SIG-M5 treated with dmso at 0.1 percent for 504 hours (cell line): ENCODE measurements around the gene TMCO1.
"Not testable (repeated sequence)": the region's sequence is repeated elsewhere in the genome, so short reads cannot be mapped to it uniquely, and the experiment has no call there.

Experiments used
- DNase-seq: peaks from one replicate; lab custom pipeline; 2025; ENCODE audit not compliant: unreplicated experiment; lab: John Stamatoyannopoulos, UW

Gene TMCO1, protein sequence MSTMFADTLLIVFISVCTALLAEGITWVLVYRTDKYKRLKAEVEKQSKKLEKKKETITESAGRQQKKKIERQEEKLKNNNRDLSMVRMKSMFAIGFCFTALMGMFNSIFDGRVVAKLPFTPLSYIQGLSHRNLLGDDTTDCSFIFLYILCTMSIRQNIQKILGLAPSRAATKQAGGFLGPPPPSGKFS

DNA sequence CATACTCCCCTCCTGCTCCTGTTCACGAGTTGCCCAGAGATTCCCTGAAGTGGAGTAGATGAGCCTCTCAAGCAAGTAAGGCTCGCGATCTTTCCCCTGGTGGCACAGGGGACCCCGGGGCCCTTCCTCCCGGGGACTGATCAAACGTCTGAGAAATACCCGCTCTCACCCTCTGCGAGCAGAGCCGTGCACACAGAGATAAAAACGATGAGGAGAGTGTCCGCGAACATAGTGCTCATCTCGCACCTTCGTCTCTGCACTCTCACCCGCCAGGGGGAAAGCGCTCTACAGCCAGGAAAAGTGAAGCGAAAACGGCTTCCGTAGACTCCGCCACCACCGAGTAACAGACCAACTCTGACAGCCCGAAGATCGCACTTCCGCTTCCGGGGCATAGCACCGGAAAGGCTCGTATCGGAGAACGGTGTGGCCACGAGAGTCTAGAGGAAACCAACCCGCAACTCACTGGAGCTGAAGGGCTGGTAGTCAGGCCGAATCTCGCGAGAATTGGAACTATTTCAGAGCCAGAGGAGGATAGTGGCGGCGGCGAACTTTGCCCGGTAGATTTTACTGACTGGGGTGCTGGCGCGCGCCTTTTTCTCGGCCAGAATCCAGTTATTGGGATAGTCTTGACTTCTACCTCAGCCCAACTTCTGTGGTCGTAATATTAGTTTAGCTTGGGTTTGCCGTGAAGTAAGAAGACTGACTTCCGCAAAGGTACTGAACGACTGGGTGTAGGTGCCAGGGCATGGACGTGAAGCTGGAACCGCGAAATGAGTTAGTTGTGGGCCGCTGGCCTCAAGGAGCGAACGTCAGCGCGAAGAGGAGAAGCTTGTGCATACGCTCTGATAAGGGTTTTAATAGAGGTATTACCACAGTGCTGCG, at the start of gene TMCO1:
TSS of gene TMCO1 (minus strand) at position 356 of the 882 bp plus-strand sequence. CDS start at position 239, 117 bp downstream.
- DNase-seq, result peak; percentile 100

GRCh38 chr1:165816826-165817497, 48.3 kb upstream of the TMCO1 start:
- no peak for DNase-seq

- DNase-seq, result no peak
Measured at GRCh38 chr1:165816157-165816556, 47.5 kb upstream of the TMCO1 start.

DNA sequence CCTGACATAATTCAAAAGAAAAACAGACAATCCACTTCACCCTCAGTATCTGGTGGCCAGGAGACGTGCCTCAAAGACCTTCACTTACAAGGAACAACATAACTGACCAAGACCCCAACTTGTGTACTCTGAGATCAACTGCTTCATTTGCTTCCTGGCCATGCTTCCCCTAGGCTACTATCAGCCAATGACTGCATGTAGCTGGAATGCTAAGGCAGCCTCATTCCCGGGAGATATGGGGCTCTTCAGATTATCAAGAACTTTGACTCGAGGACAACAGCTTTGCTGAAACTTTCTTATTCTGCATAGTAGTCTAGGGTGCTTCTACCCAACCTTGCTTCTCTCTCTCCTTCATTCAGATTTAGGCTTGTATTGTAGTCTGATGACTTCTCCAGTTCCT, 47.1 kb upstream of the TMCO1 start:
- no peak for DNase-seq

DNA sequence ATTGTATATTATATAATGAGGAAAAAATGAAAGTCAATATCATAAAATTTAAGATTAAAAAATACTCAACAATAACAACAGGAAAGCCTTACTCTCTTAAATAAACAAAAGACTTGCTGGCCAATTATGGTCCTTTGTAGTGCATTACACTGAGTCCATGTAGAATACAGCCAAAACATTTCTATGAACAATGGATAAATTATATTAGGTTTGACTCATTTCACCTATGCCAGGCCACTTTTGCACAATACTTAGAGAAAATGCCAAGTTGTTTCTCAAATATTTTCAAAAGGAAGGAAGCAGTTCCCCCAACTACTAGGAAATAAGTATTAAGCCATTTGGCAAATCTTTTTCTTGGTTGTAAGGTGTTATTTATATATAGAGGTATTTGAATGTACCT, 38.9 kb upstream of the TMCO1 start:
- no peak for DNase-seq

GRCh38 chr1:165804513-165804912, 35.8 kb upstream of the TMCO1 start:
- DNase-seq, result not testable (repeated sequence)

- no peak for DNase-seq
Measured at GRCh38 chr1:165799387-165799786, 30.7 kb upstream of the TMCO1 start.

DNA sequence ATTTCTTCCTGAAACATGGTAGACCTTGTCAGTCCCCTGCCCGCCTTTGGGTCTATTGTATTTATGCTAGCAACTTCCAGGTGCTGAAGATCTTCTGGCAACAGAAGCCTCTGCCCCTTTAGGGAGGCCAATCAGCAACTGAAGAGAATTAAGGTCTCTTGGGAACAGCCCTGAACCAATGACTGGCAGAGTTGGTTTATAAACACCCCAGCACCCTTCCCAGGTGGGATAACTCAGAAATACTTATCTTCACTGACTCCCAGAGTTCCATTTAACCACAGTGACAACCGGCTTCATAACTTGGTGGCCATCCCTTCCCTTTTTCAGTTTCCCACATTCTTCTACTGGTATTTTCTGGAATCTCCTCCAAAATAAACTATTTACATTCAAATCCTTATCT, 27.2 kb upstream of the TMCO1 start:
- DNase-seq, result no peak

DNA sequence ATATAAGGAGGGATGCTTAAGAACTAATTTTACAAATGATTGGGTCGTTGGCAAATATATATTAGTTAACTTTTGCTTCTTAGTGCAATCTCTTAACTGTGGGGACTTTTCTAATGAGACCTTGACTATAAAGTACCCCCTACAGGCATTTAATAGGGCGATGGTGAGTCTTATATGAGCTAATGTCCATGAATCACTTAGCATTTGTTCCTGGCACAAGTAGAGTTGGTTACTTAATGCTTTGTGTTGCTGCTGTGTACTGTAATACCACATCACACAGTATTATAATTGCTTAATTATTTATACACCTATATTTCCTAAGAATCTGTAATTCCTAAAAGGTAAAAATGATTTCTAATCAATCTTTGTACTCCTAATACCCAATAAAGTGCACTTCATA, 25.3 kb upstream of the TMCO1 start:
- DNase-seq, result no peak

DNA sequence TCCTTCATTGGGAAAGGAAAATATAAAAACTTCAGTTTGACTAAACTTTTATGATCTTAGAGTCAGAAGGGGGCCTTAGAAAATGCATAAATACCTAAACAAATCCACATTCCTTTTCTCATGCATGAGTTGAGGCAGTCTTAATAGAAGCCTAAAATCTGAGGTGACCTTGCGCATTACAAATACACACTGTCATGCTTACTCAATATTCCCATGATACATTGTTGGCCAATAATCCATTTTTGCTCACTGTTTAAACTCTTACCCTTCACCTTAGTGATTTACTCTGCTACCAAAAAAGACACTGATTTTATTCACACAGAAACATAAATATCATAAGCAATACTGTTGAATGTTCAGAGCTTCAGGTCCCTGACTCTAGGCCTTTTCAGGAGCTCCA, 19.1 kb upstream of the TMCO1 start:
- DNase-seq, result no peak

DNA sequence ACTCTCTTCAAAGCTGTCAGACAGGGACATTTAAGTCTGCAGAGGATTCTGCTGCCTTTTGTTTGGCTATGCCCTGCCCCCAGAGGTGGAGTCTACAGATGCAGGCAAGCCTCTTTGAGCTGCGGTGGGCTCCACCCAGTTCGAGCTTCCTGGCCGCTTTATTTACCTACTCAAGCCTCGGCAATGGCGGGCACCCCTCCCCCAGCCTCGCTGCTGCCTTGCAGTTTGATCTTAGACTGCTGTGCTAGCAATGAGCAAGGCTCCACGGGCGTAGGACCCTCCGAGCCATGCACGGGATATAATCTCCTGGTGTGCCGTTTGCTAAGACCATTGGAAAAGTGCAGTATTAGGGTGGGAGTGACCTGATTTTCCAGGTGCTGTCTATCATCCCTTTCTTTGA, 14.9 kb upstream of the TMCO1 start:
- not testable (repeated sequence) for DNase-seq

DNA sequence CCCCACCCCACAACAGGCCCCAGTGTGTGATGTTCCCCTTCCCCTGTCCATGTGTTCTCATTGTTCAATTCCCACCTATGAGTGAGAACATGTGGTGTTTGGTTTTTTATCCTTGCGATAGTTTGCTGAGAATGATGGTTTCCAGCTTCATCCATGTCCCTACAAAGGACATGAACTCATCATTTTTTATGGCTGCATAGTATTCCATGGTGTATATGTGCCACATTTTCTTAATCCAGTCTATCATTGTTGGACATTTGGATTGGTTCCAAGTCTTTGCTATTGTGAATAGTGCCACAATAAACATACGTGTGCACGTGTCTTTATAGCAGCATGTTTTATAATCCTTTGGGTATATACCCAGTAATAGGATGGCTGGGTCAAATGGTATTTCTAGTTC, 9.5 kb upstream of the TMCO1 start:
- DNase-seq, result not testable (repeated sequence)

- DNase-seq, result no peak
Measured at GRCh38 chr1:165773324-165773965, 4.8 kb upstream of the TMCO1 start.

GRCh38 chr1:165772739-165773138, 4.1 kb upstream of the TMCO1 start:
- DNase-seq, result no peak

GRCh38 chr1:165764277-165764676, 4.4 kb downstream of the TMCO1 start:
- no peak for DNase-seq

DNA sequence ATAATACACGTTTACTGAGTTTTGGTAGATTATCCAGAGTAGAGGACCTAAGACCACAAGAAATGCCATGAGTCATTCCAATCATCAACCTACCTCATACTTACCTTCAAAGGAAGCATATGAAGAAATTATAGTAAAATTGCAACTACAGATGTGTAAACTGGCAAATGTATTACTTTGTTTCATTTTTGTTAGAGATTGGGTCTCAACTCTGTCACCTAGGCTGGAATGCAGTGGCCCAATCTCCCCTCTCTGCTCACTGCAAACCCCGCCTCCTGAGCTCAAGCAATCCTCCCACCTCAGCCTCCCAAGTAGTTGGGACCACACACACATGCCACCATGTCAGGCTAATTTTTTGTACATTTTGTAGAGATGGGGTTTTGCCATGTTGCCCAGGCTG, 5.2 kb downstream of the TMCO1 start:
- DNase-seq, result no peak

DNA sequence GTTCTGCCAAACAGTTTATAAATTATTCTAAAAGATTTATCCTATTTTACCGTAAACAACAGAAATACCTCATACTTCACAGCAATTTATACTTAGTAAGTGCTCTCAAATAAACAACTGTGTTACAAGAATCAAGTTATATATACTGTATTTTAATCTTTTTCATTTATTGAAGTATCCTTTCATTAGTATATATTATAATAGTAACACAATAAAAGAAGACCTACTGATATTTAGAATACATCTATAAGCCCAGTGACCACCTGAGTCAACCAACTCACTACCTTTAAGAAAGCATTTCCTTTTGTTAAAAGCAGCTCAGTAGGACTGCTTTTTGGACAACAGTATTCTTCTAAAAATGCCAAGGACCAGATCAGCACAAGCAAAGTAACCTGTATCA, 5.9 kb downstream of the TMCO1 start:
- no peak for DNase-seq

GRCh38 chr1:165759095-165759494, 9.6 kb downstream of the TMCO1 start:
- no peak for DNase-seq

- no peak for DNase-seq
Measured at GRCh38 chr1:165755393-165756010, 13.2 kb downstream of the TMCO1 start.

- no peak for DNase-seq
Measured at GRCh38 chr1:165753934-165754333, 14.7 kb downstream of the TMCO1 start.

GRCh38 chr1:165748550-165748949, 20.1 kb downstream of the TMCO1 start:
- no peak for DNase-seq
